ENCODE measurements around the gene CBX1. TPM values are rescaled to one million over a fixed set of nuclear protein-coding genes. Genes with fewer than 3 reads are reported as not detected.

Gene CBX1
- total and polyA plus RNA-seq, 4 donors: 3.4 to 11.6 (median 9.6) TPM

- Histone ChIP-seq H3K4me3 (ENCODE audit: low read depth in 1 of 3, low read length in 3 of 3) (no peak overlapping the region), H3K4me1 (ENCODE audit: control insufficient read depth in 4 of 4, insufficient read depth in 4 of 4, low read length in 3 of 4) (no peaks in the 10 kb centered on the region), H3K27me3 (ENCODE audit: control insufficient read depth in 4 of 4, insufficient read depth in 4 of 4, low read length in 3 of 4) (no peaks in the 10 kb centered on the region), H3K9me3 (ENCODE audit: control insufficient read depth in 4 of 4, low read length in 3 of 4) (no peaks in the 10 kb centered on the region), H3K9ac (ENCODE audit: low read depth in 1 of 2, low read length in 2 of 2) (no peak overlapping the region), H3K27ac (ENCODE audit: low read depth in 1 of 2, low read length in 2 of 2) (no peak overlapping the region), H3K36me3 (ENCODE audit: control insufficient read depth in 4 of 4, insufficient read depth in 3 of 4, low read depth in 1 of 4, low read length in 3 of 4) (peaks cover 0 to 2% (median 0%) of the 10 kb centered on the region in 4 donors)
- TF ChIP-seq, protein P1, sequence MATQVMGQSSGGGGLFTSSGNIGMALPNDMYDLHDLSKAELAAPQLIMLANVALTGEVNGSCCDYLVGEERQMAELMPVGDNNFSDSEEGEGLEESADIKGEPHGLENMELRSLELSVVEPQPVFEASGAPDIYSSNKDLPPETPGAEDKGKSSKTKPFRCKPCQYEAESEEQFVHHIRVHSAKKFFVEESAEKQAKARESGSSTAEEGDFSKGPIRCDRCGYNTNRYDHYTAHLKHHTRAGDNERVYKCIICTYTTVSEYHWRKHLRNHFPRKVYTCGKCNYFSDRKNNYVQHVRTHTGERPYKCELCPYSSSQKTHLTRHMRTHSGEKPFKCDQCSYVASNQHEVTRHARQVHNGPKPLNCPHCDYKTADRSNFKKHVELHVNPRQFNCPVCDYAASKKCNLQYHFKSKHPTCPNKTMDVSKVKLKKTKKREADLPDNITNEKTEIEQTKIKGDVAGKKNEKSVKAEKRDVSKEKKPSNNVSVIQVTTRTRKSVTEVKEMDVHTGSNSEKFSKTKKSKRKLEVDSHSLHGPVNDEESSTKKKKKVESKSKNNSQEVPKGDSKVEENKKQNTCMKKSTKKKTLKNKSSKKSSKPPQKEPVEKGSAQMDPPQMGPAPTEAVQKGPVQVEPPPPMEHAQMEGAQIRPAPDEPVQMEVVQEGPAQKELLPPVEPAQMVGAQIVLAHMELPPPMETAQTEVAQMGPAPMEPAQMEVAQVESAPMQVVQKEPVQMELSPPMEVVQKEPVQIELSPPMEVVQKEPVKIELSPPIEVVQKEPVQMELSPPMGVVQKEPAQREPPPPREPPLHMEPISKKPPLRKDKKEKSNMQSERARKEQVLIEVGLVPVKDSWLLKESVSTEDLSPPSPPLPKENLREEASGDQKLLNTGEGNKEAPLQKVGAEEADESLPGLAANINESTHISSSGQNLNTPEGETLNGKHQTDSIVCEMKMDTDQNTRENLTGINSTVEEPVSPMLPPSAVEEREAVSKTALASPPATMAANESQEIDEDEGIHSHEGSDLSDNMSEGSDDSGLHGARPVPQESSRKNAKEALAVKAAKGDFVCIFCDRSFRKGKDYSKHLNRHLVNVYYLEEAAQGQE (IDR thresholded peaks at IDR 0.05): no peak
- TF ChIP-seq JUND (IDR thresholded peaks at IDR 0.05): no peak
- TF ChIP-seq, protein P2, sequence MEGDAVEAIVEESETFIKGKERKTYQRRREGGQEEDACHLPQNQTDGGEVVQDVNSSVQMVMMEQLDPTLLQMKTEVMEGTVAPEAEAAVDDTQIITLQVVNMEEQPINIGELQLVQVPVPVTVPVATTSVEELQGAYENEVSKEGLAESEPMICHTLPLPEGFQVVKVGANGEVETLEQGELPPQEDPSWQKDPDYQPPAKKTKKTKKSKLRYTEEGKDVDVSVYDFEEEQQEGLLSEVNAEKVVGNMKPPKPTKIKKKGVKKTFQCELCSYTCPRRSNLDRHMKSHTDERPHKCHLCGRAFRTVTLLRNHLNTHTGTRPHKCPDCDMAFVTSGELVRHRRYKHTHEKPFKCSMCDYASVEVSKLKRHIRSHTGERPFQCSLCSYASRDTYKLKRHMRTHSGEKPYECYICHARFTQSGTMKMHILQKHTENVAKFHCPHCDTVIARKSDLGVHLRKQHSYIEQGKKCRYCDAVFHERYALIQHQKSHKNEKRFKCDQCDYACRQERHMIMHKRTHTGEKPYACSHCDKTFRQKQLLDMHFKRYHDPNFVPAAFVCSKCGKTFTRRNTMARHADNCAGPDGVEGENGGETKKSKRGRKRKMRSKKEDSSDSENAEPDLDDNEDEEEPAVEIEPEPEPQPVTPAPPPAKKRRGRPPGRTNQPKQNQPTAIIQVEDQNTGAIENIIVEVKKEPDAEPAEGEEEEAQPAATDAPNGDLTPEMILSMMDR (IDR thresholded peaks at IDR 0.05; ENCODE audit: low read depth, low read length, missing input control): no peak
- no peak for DNase-seq (ENCODE audit: low spot score)
- WGBS: 72% methylated on average over 5 of the region's 5 CpGs
Observed at GRCh38 chr17:48129981-48130380, 28.7 kb upstream of the CBX1 start.

DNA sequence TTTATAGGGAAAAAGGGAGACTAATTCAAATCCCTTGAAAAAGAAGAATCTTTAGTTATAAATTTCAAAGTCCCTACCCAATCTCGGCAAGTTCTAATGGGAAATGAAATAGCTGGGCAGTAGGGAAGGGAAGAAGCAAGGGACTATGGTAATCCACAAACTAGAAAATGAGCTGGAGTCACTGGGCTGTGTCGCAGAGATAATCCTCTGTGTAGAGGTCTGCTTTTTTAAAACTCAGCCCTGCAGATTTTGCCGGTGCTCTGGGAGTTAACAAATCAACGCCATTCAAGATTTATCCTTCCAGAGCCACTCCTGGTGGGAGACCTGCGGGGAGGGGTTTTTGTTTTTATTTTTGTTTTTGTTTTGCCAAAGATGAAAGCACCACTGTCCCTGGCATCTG is 27.1 kb upstream of the CBX1 start:
- Histone ChIP-seq H3K9me3 (ENCODE audit: control insufficient read depth in 4 of 4, low read length in 3 of 4) (no peaks in the 10 kb centered on the region), H3K27ac (ENCODE audit: low read depth in 1 of 2, low read length in 2 of 2) (no peak overlapping the region), H3K4me3 (ENCODE audit: low read depth in 1 of 3, low read length in 3 of 3) (no peak overlapping the region), H3K36me3 (ENCODE audit: control insufficient read depth in 4 of 4, insufficient read depth in 3 of 4, low read depth in 1 of 4, low read length in 3 of 4) (peaks cover 0 to 3% (median under 1%) of the 10 kb centered on the region in 4 donors), H3K9ac (ENCODE audit: low read depth in 1 of 2, low read length in 2 of 2) (no peak overlapping the region), H3K27me3 (ENCODE audit: control insufficient read depth in 4 of 4, insufficient read depth in 4 of 4, low read length in 3 of 4) (no peaks in the 10 kb centered on the region), H3K4me1 (ENCODE audit: control insufficient read depth in 4 of 4, insufficient read depth in 4 of 4, low read length in 3 of 4) (no peaks in the 10 kb centered on the region)
- WGBS: 53% methylated on average over 5 of the region's 5 CpGs
- no peak for DNase-seq (ENCODE audit: low spot score)
- TF ChIP-seq YY1 (IDR thresholded peaks at IDR 0.05) (no peak), NR2F2 (IDR thresholded peaks at IDR 0.05) (no peak), HNF4A (conservative IDR thresholded peaks at IDR 0.05) (no peak), FOXA2 (IDR thresholded peaks at IDR 0.05) (no peak), RAD21 (IDR thresholded peaks at IDR 0.05) (no peak), RXRA (IDR thresholded peaks at IDR 0.05) (no peak), HNF4G (IDR thresholded peaks at IDR 0.05) (no peak), JUND (IDR thresholded peaks at IDR 0.05) (no peak), GABPA (IDR thresholded peaks at IDR 0.05 in 1 of 2, conservative IDR thresholded peaks at IDR 0.05 in 1 of 2) (no peak), FOXA1 (IDR thresholded peaks at IDR 0.05) (no peak), TAF1 (conservative IDR thresholded peaks at IDR 0.05) (no peak), EGR1 (IDR thresholded peaks at IDR 0.05; ENCODE audit: low read depth in 2 of 2) (no peak), SP1 (IDR thresholded peaks at IDR 0.05) (no peak)
- TF ChIP-seq, protein P2 (IDR thresholded peaks at IDR 0.05; ENCODE audit: low read depth, low read length, missing input control): no peak
- TF ChIP-seq, protein P3, sequence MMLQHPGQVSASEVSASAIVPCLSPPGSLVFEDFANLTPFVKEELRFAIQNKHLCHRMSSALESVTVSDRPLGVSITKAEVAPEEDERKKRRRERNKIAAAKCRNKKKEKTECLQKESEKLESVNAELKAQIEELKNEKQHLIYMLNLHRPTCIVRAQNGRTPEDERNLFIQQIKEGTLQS (IDR thresholded peaks at IDR 0.05): no peak
- TF ChIP-seq, protein P4, sequence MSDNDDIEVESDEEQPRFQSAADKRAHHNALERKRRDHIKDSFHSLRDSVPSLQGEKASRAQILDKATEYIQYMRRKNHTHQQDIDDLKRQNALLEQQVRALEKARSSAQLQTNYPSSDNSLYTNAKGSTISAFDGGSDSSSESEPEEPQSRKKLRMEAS (IDR thresholded peaks at IDR 0.05): no peak
- TF ChIP-seq, protein P1 (IDR thresholded peaks at IDR 0.05): no peak
